Embryonic facial prominence (tissue), 1 donor: ENCODE results near the gene MXI1.

ENCODE experiments used
- DNase-seq: peaks from one replicate; pipeline ENCODE4 v3.0.0-alpha.2; 2016; ENCODE audit errors: extremely low spot score

The MXI1 gene

DNA sequence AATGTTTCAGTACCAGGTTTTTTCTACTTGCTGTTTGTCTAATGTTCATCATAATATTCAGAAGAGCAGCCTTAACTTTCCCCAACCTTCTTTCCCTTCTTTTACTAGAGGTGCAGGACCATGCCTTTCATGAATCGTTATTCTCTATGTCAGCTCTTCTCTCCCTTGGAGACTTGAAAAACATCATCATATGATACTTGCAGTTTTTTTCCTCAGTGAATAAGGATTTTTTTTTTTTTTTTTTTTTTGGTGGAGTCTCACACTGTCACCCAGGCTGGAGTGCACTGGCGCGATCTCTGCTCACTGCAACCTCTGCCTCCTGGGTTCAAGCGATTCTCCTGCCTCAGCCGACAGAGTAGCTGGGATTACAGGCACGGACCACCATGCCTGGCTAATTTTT lies 67.2 kb downstream of the MXI1 start:
- no peak for DNase-seq

DNA sequence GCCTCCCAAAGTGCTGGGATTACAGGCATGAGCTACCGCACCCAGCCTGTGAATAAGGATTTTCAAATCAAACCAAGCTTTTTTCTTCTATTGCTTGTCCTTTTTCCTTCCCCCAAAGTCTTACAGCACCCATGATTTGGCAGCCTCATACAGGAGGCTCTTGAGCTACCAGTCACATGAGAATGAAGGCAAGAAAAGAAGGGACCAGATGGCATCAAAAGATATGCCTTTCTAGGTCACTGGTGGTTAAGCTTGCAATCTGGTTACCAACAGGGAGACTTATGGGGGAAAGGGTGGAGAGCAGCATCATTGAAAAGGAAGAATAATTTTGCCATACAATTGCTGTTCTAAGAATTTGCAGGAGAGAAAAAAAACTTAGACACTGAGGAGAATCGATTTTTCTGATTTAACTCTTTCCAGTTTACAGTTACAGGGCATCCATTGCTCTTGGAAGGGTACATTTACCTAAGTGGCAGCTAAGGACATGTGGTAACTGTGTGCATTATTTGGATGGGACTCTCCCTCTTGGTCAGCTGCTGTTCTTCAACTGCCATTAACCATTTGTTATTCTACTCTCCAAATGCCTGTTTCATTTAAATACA lies 67.8 kb downstream of the MXI1 start:
- no peak for DNase-seq

DNA sequence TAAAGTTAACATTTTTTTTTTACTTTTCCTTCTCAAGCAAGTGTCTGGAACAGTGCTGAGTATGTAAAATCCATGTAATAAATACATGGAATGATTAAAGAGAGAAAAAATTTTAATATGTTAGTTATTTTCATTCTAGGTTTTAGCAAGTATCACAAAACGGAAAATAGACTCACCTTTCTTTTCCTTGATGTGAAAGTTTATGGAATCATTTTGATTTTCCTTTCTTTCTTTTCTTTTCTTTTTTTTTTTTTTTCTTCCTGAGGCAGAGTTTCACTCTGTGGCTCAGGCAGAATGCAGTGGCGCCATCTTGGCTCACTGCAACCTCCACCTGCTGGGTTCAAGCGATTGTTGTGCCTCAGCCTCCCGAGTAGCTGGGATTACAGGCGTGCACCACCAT lies 69.2 kb downstream of the MXI1 start:
- DNase-seq: no peak

DNA sequence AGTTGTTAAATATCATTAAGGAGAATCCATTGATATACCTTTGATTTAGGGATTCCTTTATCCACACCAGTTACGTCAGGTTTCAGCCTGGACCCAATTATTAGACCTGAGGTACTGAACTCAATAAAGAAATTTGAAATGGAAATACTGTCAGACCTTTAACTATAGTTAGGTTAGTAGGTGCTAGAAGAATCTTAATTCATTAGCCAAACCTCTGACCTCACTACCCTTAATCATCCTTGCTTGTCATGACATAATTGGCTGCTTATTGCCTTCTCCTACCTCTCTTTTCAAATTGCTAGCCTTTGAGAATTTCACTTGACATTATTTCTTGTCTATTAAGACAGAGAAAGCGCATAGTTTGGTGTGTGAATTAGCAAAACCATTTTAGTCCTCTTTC lies 70.2 kb downstream of the MXI1 start:
- DNase-seq: no peak

DNA sequence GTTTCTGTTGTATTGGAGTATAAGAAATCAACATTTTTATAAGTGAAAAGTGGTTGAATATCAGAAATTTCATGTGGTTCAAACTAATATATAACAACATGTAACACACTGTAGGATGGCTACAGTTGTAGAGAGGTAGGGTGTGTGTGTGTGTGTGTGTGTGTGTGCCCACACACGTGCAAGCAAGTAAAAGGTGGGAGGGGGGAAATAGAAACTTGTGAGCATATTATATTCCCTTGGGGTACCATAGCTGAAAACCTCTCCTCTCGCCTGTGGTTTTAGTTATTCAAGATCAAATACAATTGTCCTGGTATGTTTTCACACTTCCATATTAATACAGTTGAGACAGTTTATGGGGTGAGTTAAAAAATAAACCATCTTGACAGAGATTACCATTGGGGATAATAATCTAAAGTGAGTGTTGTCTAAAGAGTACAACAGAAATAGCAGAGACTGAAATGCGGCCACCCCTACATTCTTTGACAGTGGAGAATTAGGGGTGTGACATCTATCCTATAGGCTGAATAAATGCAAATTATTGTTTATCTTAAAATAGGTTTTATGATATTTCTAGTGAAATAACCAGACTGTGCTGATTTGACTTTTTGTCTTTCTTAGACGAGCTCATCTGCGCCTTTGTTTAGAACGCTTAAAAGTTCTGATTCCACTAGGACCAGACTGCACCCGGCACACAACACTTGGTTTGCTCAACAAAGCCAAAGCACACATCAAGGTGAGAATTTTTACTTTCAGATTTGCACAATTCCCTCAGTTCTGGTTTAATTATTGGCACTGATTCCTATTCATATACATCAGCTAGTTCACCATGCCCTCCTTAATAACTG lies 71.4 kb downstream of the MXI1 start:
- DNase-seq: no peak

DNA sequence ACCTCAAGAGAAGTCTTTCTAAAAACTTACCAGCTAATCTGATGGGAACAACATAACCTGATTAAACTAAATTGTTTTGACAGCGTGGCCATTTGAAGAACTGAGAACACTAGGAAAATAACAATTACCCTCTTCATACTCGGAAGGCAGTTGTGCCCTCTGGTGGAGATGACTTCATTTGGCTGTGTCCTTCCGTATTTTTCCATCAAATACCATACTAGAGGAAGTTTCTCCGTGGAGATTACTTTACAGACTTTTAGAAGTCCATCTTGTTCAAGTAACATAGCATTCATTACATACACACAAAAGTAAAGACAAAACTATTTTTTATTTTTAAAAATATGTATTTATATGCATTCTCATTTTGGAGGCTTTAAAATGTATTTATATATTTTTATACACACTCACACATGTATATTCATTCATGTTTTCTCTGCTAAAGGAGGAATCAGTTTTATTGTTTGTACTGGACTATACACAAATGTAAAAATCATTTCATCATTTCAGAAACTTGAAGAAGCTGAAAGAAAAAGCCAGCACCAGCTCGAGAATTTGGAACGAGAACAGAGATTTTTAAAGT lies 72.1 kb downstream of the MXI1 start:
- DNase-seq: peak; percentile 34

DNA sequence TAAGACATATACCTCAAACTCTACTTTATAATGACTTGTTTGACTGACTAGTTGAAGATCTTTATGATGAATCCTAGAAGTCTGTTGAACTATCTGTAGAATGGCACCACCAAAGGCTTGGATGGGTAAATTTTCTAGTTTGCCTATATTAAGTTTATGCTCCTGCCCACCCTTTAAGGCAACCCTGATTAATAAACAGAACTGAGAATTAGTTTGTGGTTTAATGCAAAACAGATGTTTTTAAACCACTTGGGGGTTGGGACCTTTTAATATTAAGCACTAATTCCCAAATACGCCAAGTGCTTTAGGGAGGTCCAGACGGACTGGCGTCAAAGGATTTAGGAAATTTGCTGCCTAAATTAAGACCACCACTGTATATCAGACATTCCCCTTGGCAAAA lies 76.9 kb downstream of the MXI1 start:
- no peak for DNase-seq

DNA sequence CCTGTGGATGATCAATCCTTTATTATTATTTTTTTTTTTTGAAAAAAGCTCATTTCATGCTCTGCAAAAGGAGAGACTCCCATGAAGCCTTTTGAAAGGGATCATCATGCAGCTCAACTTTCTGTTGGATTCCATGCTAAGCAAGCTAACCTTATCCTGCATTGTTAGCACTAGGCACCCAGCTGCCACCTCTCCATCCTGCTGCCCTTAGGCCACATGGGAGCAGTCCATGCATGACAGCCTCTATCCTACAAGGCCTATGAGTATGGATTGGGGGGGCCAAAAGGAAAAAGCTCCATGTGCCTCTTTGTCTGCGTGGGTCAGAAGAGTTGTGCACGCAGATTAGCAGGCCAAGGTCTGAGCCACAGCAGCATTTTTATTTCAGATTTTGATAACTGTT lies 78.1 kb downstream of the MXI1 start:
- no peak for DNase-seq

DNA sequence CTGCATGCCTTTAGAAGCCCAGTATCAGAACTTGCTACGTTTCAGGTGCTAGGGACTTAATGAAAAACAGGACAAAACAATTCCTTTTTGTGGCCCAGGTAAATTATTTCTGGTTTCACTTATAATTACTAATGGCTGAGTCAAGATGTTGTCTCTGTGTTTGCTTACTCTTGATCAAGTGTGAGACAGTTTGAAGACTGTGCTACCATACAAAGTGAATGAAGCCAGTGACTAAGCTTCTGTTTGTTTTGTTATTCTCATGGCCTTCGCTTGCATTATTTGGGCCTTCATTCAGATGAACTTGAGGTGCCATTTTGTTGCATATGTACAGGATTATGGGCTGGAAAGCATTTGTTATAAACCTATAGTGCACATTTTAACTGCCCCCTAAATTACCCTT lies 79.4 kb downstream of the MXI1 start:
- no peak for DNase-seq

DNA sequence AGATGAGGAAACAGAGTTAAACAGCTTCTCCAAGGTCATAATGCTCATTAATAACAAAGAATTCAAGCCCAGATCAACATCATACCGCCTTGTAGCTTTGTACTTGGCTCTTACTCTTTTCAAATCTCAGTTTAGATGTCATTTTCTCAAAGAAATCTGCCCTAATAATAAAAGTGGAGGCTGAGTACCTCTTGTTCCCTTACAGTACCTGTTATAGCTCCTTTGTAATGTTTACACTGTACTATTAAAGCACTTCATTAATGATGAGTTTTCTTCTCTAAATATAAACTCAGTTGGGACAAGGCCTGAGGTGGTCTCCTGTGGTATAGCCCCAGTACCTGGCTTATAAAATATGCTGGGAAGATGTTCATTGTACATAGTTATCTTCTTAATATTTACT lies 89.6 kb downstream of the MXI1 start:
- DNase-seq: no peak

DNA sequence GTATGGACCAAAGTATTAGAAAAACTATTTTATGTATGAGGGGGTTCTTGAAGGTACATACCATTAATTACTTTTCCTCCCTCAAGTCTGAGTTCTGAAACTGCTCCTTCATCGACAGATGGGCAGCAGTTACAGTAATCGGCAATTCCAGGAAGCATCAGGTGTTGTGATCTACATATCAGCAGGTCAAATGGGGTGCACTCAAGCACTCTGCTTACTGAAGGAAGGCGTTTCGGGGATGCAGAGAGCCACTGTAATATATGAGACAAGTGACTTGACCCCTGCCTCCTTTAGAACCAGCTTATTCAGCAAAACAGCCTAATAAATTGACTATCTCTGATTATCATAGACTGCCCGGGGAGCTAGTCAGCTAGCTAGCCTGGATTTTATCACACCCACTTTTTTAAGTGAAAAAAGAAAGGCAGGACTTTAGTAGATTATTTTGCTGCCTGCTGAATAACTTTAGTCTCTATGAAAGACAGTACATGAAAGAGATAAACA lies 93.1 kb downstream of the MXI1 start:
- DNase-seq: no peak

DNA sequence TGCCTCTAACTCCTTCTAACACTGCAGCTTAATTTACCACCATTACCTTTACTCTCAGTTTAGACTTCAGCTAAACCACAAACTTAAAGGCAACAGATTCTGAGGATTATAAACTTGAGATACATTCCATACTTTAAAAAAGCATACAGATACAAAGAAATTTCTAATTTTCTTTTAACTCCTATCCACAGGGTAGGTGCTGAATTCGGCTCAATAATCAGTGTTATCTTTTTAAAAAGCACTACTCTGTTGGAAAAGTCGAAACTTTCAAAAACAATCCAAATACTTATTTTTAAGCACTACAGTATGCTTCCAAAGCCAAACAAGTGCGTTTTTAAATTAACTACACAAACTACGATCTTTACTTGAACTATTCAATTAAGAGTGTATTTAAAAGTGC lies 96.3 kb downstream of the MXI1 start:
- no peak for DNase-seq

DNA sequence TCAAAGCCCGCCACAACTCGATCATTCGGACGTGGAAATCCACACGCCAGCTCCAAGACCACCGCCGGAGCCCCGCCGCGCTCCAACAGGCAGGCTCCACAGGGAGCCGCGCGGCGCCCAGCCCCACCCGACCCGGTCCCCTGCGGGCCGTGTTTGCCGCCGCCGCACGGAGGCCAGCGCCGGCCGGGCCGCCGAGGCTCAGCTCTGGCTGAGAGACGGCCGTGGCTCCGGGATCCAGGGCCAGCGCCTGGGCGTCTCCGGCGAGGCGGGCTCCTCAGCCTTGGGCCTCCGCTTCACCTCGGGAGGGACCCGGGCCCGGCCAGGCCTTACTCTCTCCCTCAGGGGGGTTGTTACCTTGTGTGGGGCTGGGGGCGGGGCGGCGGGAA lies 97.0 kb downstream of the MXI1 start:
- DNase-seq: no peak

DNA sequence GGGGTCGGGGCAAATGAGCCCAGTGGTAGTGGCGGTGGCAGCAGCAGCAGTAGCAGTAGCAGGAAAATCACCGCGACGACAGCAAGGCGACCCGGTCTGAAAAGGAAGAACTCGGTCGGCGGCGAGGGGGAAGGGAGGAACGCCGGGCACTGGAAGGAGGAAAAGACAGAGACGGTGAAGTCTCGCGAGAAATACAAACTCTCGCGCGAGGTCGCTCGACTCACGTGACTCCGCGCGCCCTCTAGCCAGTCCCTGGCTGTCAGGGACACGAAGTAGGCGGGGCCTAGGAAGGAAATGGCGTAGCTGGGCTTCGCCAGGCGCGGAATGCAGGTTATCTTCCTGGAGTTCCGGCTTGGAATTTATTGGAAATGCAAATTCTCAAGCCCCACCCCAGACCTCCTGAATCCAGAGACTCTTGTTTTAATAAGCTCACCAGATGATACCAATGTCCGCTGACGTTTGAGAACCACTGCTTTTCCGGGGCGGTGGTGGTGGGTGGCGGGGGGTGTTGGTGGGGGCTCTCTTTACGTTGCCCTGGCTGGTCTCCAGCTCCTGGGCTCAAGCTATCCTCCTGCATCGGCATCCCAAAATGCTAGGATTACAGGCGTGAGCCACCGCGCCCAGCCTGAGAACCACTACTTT lies 97.5 kb downstream of the MXI1 start, which contains the start of gene SMNDC1:
TSS of gene SMNDC1 (minus strand) at position 141 of the 642 bp plus-strand sequence. CDS start 1,333 bp downstream, outside the sequence.
- DNase-seq: peak; percentile 96

DNA sequence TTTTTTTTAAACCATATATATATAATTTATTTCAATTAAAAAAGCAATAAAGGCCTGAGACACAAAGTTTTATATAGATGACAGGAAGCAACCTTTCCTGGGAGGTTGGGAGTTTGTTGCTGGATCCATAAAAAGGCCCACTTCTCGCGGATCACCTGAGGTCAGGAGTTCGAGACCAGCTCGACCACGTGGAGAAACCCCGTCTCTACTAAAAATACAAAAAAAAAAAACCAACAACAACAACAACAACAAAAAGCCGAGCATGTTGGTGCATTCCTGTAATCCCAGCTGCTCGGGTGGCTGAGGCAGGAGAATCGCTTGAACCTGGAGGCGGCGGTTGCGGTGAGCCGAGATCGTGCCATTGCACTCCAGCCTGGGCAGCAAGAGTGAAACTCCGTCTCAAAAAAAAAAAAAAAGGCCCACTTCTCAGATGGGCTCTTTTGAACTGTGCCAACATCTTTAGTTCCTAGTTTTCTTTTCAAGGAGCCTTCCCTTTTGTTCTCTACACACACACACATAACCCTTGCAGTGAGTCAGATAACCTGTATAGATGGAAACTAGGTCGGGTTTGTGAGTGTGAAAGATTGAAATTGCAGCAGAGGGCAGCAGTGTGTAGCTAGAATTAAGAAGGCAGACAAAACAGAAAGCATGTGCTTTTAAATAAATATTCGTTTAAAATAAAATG lies 98.5 kb downstream of the MXI1 start:
- peak; percentile 68 for DNase-seq

DNA sequence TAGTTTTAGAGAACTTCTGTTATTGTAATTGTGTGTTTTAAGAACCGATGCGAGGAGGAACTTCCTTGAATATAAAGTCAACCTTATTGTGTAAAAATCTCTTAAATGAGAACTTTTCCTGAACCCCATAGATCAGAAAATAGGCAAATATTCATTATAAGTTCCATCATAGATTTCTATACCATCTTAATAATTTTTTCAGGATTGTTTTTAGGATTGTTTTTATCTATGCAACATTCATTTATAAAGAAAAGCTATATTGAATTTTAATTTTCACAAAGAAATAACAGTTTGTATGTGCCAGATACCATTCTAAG lies 99.0 kb downstream of the MXI1 start:
- DNase-seq: no peak

DNA sequence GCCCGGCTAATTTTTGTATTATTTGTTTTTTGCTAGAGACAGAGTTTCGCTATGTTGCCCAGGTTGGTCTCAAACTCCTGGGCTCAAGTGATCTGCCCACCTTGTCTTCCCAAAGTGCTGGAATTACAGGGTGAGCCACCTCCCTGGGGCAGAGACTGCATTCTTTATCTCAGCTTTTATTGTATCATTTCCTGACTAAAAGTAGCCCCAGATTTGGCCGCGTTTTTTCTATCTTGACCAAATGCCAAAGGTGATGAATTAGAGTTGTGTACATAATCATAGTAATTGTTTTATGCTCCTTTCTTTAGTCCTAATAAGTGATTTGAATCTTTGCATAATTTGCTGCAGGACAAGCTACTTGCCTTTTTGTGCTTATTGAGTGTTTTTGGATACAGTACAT lies 100.4 kb downstream of the MXI1 start:
- no peak for DNase-seq

DNA sequence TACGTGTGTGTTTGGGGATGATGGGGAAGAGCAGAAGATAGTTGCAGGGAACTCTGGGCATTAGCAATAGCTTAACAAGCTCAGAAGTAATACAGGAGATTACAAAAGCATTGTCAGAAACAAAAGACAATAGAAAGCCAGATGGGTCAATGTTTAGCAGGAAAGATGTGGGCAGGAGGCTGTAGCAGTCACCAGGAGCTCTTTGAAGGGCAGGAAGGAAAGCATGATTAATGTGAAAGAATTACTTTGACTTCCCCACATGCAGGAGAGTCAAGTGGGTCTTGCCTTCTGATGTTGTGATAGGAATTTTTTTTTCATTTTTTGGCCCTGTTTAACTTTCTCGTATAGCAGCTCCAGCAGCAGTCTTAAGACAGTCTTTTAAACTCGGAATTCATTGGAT lies 103.3 kb downstream of the MXI1 start:
- no peak for DNase-seq

DNA sequence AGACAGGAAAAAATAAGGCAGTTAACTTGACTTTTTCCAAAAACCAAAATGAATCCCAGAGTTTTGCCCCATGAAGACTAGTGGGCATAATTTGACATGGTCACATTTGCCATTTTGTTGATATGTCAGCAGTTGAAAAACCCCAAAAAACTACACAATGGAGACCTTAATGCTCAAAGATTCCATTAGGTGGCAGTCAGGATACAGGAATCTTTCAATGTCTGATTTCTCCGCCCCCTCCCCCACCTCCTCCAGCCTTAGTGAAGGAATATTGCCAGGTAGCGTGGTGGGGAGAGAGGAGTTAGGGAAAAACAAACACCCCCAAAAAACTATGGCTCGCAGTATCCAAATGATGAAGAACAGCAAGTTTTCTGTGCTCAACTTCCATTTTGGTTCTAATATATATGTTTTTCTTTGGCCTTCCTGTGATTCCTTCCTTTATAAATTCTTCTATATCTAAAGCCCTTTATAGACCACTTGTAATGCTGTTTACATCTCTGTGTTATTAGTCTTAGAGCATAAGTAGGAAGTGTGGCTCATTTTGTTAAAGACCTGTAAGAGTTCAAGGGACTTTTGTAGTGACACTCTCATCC lies 104.0 kb downstream of the MXI1 start:
- DNase-seq: peak; percentile 23

DNA sequence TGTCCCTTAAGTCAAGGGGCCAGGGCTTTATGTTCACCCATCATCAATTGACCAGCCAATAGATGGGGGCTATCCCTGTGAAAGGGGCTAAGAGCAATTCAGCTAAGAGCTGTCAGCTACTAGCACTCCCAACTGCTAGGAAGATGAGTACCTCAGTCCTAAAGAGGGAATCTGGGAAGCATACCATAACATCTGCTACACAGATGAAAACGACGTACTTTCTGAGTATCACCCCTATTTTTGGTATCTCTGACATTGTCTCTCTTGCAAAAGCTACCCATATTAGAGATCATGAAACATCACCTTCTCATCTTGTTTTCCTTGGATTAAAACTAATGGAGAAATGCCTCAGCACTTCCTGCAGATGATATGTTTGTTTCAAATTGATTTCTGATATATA lies 104.8 kb downstream of the MXI1 start:
- no peak for DNase-seq

DNA sequence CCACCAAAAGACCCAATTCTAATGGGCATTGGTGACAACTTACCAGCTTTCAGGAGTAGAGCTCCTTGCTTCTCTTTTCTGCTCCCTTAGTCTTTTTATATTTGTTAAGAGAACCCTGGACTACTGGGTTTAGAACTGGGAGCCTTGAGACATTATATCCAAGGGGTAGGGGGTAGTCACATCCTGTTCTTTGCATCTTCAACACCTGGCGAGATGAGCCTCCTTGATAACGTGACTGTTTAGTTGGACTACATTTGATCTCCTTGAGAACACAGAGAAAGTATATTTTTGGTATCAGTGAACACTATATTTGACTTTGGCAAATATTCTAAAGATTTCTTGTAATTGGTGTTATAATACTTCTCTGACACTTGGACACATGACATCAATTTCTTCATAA lies 106.3 kb downstream of the MXI1 start:
- DNase-seq: no peak
